Cardiac septum (tissue), 1 donor: Measurements from ENCODE around the gene DIS3. TPM values are rescaled to one million over a fixed set of nuclear protein-coding genes. Genes with fewer than 3 reads are reported as not detected.
A peak's percentile ranks its signal among the peaks of the same experiment; 100 is the strongest.
"Not testable (repeated sequence)": the region's sequence is repeated elsewhere in the genome, so short reads cannot be mapped to it uniquely, and the experiment has no call there.

ENCODE experiments used
- DNase-seq: peaks from one replicate; pipeline ENCODE4 v3.0.0-alpha.2; 2020; ENCODE audit warnings: low spot score
- intact Hi-C: fragments of 100-400 bp; cut with DNase I; formaldehyde crosslinking; loops from one replicate; pipeline ENCODE4 v1.14.0; 2022
- total RNA-seq: library from RNA; stranded (reverse); fragmentation: NEBNext Ultra II Directional; extraction: Animal tissue kit (Norgen Biotek cat#: 25700); gene quantifications from one replicate; pipeline ENCODE4 v1.2.1, GENCODE V29; 2021
- donor health status: DM: no; HTN: no; CAD: no.

DIS3 gene
- total RNA-seq, 1 donor from 2014 or later, result 18.1 TPM

- DNase-seq, result no peak
- intact Hi-C loops, result no loop called here
Measured at GRCh38 chr13:72754111-72754510, 27.6 kb downstream of the DIS3 start.

- DNase-seq, result no peak
- intact Hi-C loops, result no loop called here
Measured at GRCh38 chr13:72751220-72751619, 30.5 kb downstream of the DIS3 start.

GRCh38 chr13:72745260-72745659 is 36.4 kb downstream of the DIS3 start:
- no peak for DNase-seq
- intact Hi-C loops, result no loop called here

- intact Hi-C loops, result no loop called here
- DNase-seq, result no peak
Measured at GRCh38 chr13:72740015-72740414, 41.7 kb downstream of the DIS3 start.

- intact Hi-C loops, result no loop called here
- DNase-seq, result no peak
Measured at GRCh38 chr13:72737033-72737432, 44.7 kb downstream of the DIS3 start.

- intact Hi-C loops, result loop anchor here (5.0 kb wide), 1 partner anchor 54 kb away; the partner anchor contains the start of genes DIS3 and PIBF1
- DNase-seq, result no peak
Measured at GRCh38 chr13:72728290-72728605, 53.5 kb downstream of the DIS3 start.

- intact Hi-C loops, result loop anchor here (5.0 kb wide), 1 partner anchor 55 kb away; the partner anchor contains the start of genes DIS3 and PIBF1
- DNase-seq, result peak; percentile 98
Measured at GRCh38 chr13:72727417-72728289, 54.0 kb downstream of the DIS3 start, which contains the start of the genes BORA and MZT1. BORA (plus strand) TSS chr13:72727923; CDS start chr13:72728941, 1,018 bp downstream. MZT1 (minus strand) TSS chr13:72727629; CDS start chr13:72727602, 27 bp downstream.

- no peak for DNase-seq
- intact Hi-C loops, result loop anchor here (5.0 kb wide), 1 partner anchor 55 kb away; the partner anchor contains the start of genes DIS3 and PIBF1
Measured at GRCh38 chr13:72726726-72727416, 54.8 kb downstream of the DIS3 start.

- intact Hi-C loops, result loop anchor here (5.0 kb wide), 1 partner anchor 56 kb away; the partner anchor contains the start of genes DIS3 and PIBF1
- DNase-seq, result not testable (repeated sequence)
Measured at GRCh38 chr13:72726185-72726584, 55.5 kb downstream of the DIS3 start.

- intact Hi-C loops, result no loop called here
- no peak for DNase-seq
Measured at GRCh38 chr13:72716776-72717175, 64.9 kb downstream of the DIS3 start.

Other genes starting within 250 kb of the DIS3 start
- 7.4 TPM for gene MZT1, start 54.3 kb downstream of the DIS3 start, total RNA-seq
- 0.54 TPM for gene BORA, start 54.0 kb downstream of the DIS3 start, total RNA-seq
- gene PIBF1, start 233 bp upstream of the DIS3 start, total RNA-seq, result 14.2 TPM